Measurements from ENCODE around the gene AFF3. TPM values are rescaled to one million over a fixed set of nuclear protein-coding genes. Genes with fewer than 3 reads are reported as not detected.

The AFF3 gene
- total and polyA plus RNA-seq, 2 of the 4 experiments (the other 2 are of a cell fraction): 12.9 to 14.3 TPM

GRCh38 chr2:99571954-99572353, 570.4 kb downstream of the AFF3 start:
- Histone ChIP-seq H3K9me3 (ENCODE audit: control insufficient read depth, insufficient read depth, low read length) (no peaks in the 10 kb centered on the region), H2BK15ac (ENCODE audit: low read depth, low read length) (no peak overlapping the region), H3K14ac (replicated peaks; ENCODE audit: low read depth, low read length) (no peak overlapping the region), H4K8ac (ENCODE audit: low read depth in 2 of 2, low read length in 2 of 2) (no peak overlapping the region), H3K4ac (ENCODE audit: low read depth, low read length) (no peak overlapping the region), H2BK5ac (ENCODE audit: low read depth, low read length, poor library complexity, severe bottlenecking) (no peak overlapping the region), H2AK9ac (replicated peaks; ENCODE audit: low read depth, low read length, poor library complexity) (no peak overlapping the region), H4K20me1 (ENCODE audit: insufficient read depth, low read length) (no peaks in the 10 kb centered on the region), H3K23ac (ENCODE audit: low read depth, low read length) (no peak overlapping the region), H3K9ac (ENCODE audit: low read depth, low read length) (no peak overlapping the region), H3K27me3 (ENCODE audit: control insufficient read depth, insufficient read depth, low read length) (no peaks in the 10 kb centered on the region), H4K91ac (ENCODE audit: insufficient read depth, low read depth, low read length) (no peak overlapping the region), H2BK20ac (ENCODE audit: low read depth, low read length) (no peak overlapping the region), H3K4me1 (ENCODE audit: control insufficient read depth, insufficient read depth, low read length) (peaks cover 2% of the 10 kb centered on the region; the same call in 1 of the 2 replicates), H3K79me1 (ENCODE audit: low read depth in 1 of 2, low read length in 2 of 2) (no peaks in the 10 kb centered on the region; a peak in 1 of 4 replicates), H3K18ac (ENCODE audit: low read depth, low read length) (no peak overlapping the region), H3K27ac (ENCODE audit: insufficient read depth, low read length) (no peak overlapping the region), H2AK5ac (ENCODE audit: low read depth, low read length) (no peak overlapping the region), H3K4me2 (ENCODE audit: low read depth, low read length) (no peak overlapping the region), H3K4me3 (ENCODE audit: insufficient read depth, low read depth, low read length) (no peak overlapping the region), H3K36me3 (ENCODE audit: control insufficient read depth, insufficient read depth, low read length) (peaks cover 25% of the 10 kb centered on the region), H2BK120ac (ENCODE audit: low read depth, low read length) (no peak overlapping the region), H3K9me1 (ENCODE audit: insufficient read depth, low read length) (peaks cover 2% of the 10 kb centered on the region; the same call in 1 of the 2 replicates), H4K5ac (ENCODE audit: low read depth, low read length) (no peak overlapping the region), H3K56ac (ENCODE audit: extremely low read depth, insufficient read depth, low read length) (no peak overlapping the region), H2AFZ (replicated peaks; ENCODE audit: low read length, poor library complexity) (no peak overlapping the region)
- CTCF ChIA-PET: no interaction called here
- no peak for ATAC-seq (ENCODE audit: low read depth)
- dilution Hi-C loops (cut with HindIII; ENCODE audit: low sequenced_read_pairs, unreplicated experiment) (no loop called here), intact Hi-C loops (cut with micrococcal nuclease) (loop anchor here (10.0 kb wide), 1 partner anchor 813 kb away; no protein-coding TSS in a partner anchor), in situ Hi-C loops (cut with MboI; ENCODE audit: low sequenced_read_pairs) (no loop called here)
- 60% methylated on average over 1 of the region's 2 CpGs; no CpG with 5 or more reads in 1 of the 2 experiments for WGBS, 2 experiments (ENCODE audit: extremely low coverage in 2 of 2, insufficient read length in 1 of 2)
- POLR2A ChIA-PET (ENCODE audit: unreplicated experiment): no interaction called here
- TF ChIP-seq MAZ (IDR thresholded peaks at IDR 0.05; ENCODE audit: borderline replicate concordance, low read depth, low read length) (no peak), MAFK (IDR thresholded peaks at IDR 0.05; ENCODE audit: low read depth, low read length) (no peak), ELK1 (IDR thresholded peaks at IDR 0.05; ENCODE audit: borderline replicate concordance, low read depth, low read length) (no peak), FOS (IDR thresholded peaks at IDR 0.05; ENCODE audit: low read depth, low read length) (no peak), NFE2L2 (IDR thresholded peaks at IDR 0.05; ENCODE audit: low read depth, low read length) (no peak), SMC3 (IDR thresholded peaks at IDR 0.05; ENCODE audit: low read depth, low read length) (no peak), RAD21 (IDR thresholded peaks at IDR 0.05; ENCODE audit: low read length) (no peak), RFX5 (IDR thresholded peaks at IDR 0.05; ENCODE audit: low read depth, low read length) (no peak), CHD1 (IDR thresholded peaks at IDR 0.05; ENCODE audit: low read depth, low read length) (no peak)
- TF ChIP-seq, protein P1, sequence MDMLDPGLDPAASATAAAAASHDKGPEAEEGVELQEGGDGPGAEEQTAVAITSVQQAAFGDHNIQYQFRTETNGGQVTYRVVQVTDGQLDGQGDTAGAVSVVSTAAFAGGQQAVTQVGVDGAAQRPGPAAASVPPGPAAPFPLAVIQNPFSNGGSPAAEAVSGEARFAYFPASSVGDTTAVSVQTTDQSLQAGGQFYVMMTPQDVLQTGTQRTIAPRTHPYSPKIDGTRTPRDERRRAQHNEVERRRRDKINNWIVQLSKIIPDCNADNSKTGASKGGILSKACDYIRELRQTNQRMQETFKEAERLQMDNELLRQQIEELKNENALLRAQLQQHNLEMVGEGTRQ (IDR thresholded peaks at IDR 0.05; ENCODE audit: low read depth, low read length): no peak
- TF ChIP-seq, protein P2, sequence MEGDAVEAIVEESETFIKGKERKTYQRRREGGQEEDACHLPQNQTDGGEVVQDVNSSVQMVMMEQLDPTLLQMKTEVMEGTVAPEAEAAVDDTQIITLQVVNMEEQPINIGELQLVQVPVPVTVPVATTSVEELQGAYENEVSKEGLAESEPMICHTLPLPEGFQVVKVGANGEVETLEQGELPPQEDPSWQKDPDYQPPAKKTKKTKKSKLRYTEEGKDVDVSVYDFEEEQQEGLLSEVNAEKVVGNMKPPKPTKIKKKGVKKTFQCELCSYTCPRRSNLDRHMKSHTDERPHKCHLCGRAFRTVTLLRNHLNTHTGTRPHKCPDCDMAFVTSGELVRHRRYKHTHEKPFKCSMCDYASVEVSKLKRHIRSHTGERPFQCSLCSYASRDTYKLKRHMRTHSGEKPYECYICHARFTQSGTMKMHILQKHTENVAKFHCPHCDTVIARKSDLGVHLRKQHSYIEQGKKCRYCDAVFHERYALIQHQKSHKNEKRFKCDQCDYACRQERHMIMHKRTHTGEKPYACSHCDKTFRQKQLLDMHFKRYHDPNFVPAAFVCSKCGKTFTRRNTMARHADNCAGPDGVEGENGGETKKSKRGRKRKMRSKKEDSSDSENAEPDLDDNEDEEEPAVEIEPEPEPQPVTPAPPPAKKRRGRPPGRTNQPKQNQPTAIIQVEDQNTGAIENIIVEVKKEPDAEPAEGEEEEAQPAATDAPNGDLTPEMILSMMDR (conservative IDR thresholded peaks at IDR 0.05; ENCODE audit: low read depth, low read length): no peak
- BruUV-seq (replicated peaks): no TSS peak
- no peak for DNase-seq

Measured in IMR-90 (cell line).